Mesenchymal stem cell (in vitro differentiated cells and primary cell): ENCODE data around the gene CA6.

Experiments used
- DNase-seq: peaks from one replicate; pipeline ENCODE4 v3.0.0-alpha.2; 2013
- H2AFZ ChIP-seq: one replicate; pipeline ENCODE4 v1.6.1; 2013; ENCODE audit warnings: low read depth, mild to moderate bottlenecking, control low read depth, inconsistent platforms, low read length, moderate library complexity
- H2AK5ac ChIP-seq: 2 replicates; pipeline ENCODE4 v1.6.1; 2013; ENCODE audit warnings: low read length, moderate library complexity, mild to moderate bottlenecking, inconsistent platforms; ENCODE audit not compliant: severe bottlenecking
- H2BK120ac ChIP-seq: one replicate; pipeline ENCODE4 v1.6.1; 2013; ENCODE audit warnings: low read depth, mild to moderate bottlenecking, inconsistent platforms, low read length, moderate library complexity
- H2BK12ac ChIP-seq, 2 experiments: one replicate each; pipeline ENCODE4 v1.6.1; 2013; ENCODE audit warnings: inconsistent platforms in 2 of 2, low read length in 2 of 2, mild to moderate bottlenecking in 2 of 2, moderate library complexity in 2 of 2, control low read depth in 1 of 2
- H2BK15ac ChIP-seq: one replicate; pipeline ENCODE4 v1.6.1; 2013; ENCODE audit warnings: mild to moderate bottlenecking, low read depth, inconsistent platforms; ENCODE audit not compliant: poor library complexity, severe bottlenecking
- H2BK5ac ChIP-seq: 2 replicates; pipeline ENCODE4 v1.6.1; 2013; ENCODE audit warnings: low read depth, mild to moderate bottlenecking, low read length, control low read depth, inconsistent platforms; ENCODE audit not compliant: poor library complexity, severe bottlenecking
- H3K14ac ChIP-seq, 2 experiments: one replicate each; pipeline ENCODE4 v1.6.1; 2013; ENCODE audit warnings: inconsistent platforms in 2 of 2, low read length in 2 of 2, control low read depth in 1 of 2, mild to moderate bottlenecking in 1 of 2, moderate library complexity in 1 of 2
- H3K18ac ChIP-seq, 2 experiments: one replicate each; pipeline ENCODE4 v1.6.1; 2013; ENCODE audit warnings: inconsistent platforms in 2 of 2, low read length in 2 of 2, control low read depth in 1 of 2, low read depth in 1 of 2, mild to moderate bottlenecking in 1 of 2
- H3K23ac ChIP-seq, 2 experiments: one replicate each; pipeline ENCODE4 v1.6.1; 2013; ENCODE audit warnings: inconsistent platforms in 2 of 2, low read length in 2 of 2, mild to moderate bottlenecking in 2 of 2, moderate library complexity in 2 of 2, control low read depth in 1 of 2
- H3K27ac ChIP-seq: 2 replicates; pipeline ENCODE4 v1.5.1; 2013; ENCODE audit warnings: mild to moderate bottlenecking, moderate library complexity, low read length, control low read depth, inconsistent platforms; ENCODE audit not compliant: poor library complexity, severe bottlenecking
- H3K27me3 ChIP-seq, 2 experiments: 2 replicates each; pipeline versions ENCODE4 v1.6.1 to v1.7.0; 2013; ENCODE audit warnings: low read length in 2 of 2, mild to moderate bottlenecking in 2 of 2, moderate library complexity in 2 of 2, control low read depth in 1 of 2, inconsistent platforms in 1 of 2; ENCODE audit not compliant: control insufficient read depth in 1 of 2, insufficient read depth in 1 of 2
- H3K36me3 ChIP-seq, 2 experiments: 2 replicates each; pipeline versions ENCODE4 v1.6.1 to v1.7.0; 2013; ENCODE audit warnings: low read length in 2 of 2, control low read depth in 1 of 2, inconsistent platforms in 1 of 2, low read depth in 1 of 2, mild to moderate bottlenecking in 1 of 2; ENCODE audit not compliant: insufficient read depth in 2 of 2, control insufficient read depth in 1 of 2
- H3K4ac ChIP-seq, 2 experiments: one replicate each; pipeline ENCODE4 v1.6.1; 2013; ENCODE audit warnings: inconsistent platforms in 2 of 2, low read length in 2 of 2, mild to moderate bottlenecking in 2 of 2, moderate library complexity in 2 of 2, control low read depth in 1 of 2, low read depth in 1 of 2
- H3K4me1 ChIP-seq: 2 replicates; pipeline ENCODE4 v1.6.1; 2013; ENCODE audit warnings: low read depth, low read length, control low read depth; ENCODE audit not compliant: control insufficient read depth, insufficient read depth
- H3K4me2 ChIP-seq: 2 replicates; pipeline ENCODE4 v1.6.1; 2013; ENCODE audit warnings: low read length, mild to moderate bottlenecking, inconsistent platforms; ENCODE audit not compliant: poor library complexity, severe bottlenecking
- H3K4me3 ChIP-seq, 2 experiments: 2 replicates each; pipeline versions ENCODE4 v1.5.1 to v1.7.0; 2013; ENCODE audit warnings: low read length in 2 of 2, mild to moderate bottlenecking in 2 of 2, control low read depth in 1 of 2, low read depth in 1 of 2; ENCODE audit not compliant: insufficient read depth in 1 of 2
- H3K79me1 ChIP-seq: replicated peaks from 2 replicates; pipeline ENCODE4 v1.6.1; 2013; ENCODE audit warnings: mild to moderate bottlenecking, control low read depth, low read length, inconsistent platforms; ENCODE audit not compliant: poor library complexity, severe bottlenecking
- H3K9ac ChIP-seq: 2 replicates; pipeline ENCODE4 v1.7.0; 2013; ENCODE audit warnings: mild to moderate bottlenecking, low read length, moderate library complexity
- H3K9me3 ChIP-seq: 2 replicates; pipeline ENCODE4 v1.7.0; 2013; ENCODE audit warnings: mild to moderate bottlenecking, low read length; ENCODE audit not compliant: control insufficient read depth
- H4K8ac ChIP-seq: one replicate; pipeline ENCODE4 v1.6.1; 2013; ENCODE audit warnings: inconsistent platforms, mild to moderate bottlenecking, low read length, moderate library complexity
- H4K91ac ChIP-seq: one replicate; pipeline ENCODE4 v1.6.1; 2013; ENCODE audit warnings: mild to moderate bottlenecking, low read length, inconsistent platforms
- WGBS: methylation state at CpG from one replicate; pipeline ENCODE4 v1.1.7; 2013; ENCODE audit warnings: mixed read lengths; 5-methylcytosine and 5-hydroxymethylcytosine counted together

CA6 gene

GRCh38 chr1:9009438-9010370 lies 64.0 kb downstream of the CA6 start:
- Histone ChIP-seq H3K4ac (no peak overlapping the region), H3K4me1 (peaks cover 6% of the 10 kb centered on the region), H2AFZ (no peak overlapping the region), H2BK15ac (no peak overlapping the region), H3K4me2 (no peak overlapping the region), H4K91ac (no peak overlapping the region), H3K23ac (no peak overlapping the region), H3K4me3 (no peak overlapping the region), H2BK120ac (no peak overlapping the region), H3K9me3 (no peaks in the 10 kb centered on the region), H3K14ac (no peak overlapping the region), H3K36me3 (no peaks in the 10 kb centered on the region), H3K27ac (no peak overlapping the region), H2BK5ac (no peak overlapping the region), H3K79me1 (no peaks in the 10 kb centered on the region), H3K27me3 (no peaks in the 10 kb centered on the region), H4K8ac (no peak overlapping the region), H2AK5ac (no peak overlapping the region), H3K9ac (no peak overlapping the region), H3K18ac (no peak overlapping the region), H2BK12ac (no peak overlapping the region)
- WGBS: 57% methylated on average over 17 of the region's 21 CpGs
- DNase-seq: peak; percentile 49

- WGBS: 88% methylated on average over 8 of the region's 8 CpGs
- Histone ChIP-seq H3K4me2 (no peak overlapping the region), H3K14ac (no peak overlapping the region), H4K91ac (no peak overlapping the region), H3K4me1 (peaks cover 3% of the 10 kb centered on the region), H3K23ac (no peak overlapping the region), H3K27me3 (peaks cover 0 to under 1% of the 10 kb centered on the region in 2 experiments), H3K4ac (no peak overlapping the region), H3K9me3 (no peaks in the 10 kb centered on the region), H3K9ac (no peak overlapping the region), H3K18ac (no peak overlapping the region), H3K79me1 (no peaks in the 10 kb centered on the region), H2BK12ac (no peak overlapping the region), H2BK5ac (no peak overlapping the region), H3K36me3 (peaks cover 0 to 2% of the 10 kb centered on the region in 2 experiments), H2BK120ac (no peak overlapping the region), H2BK15ac (no peak overlapping the region), H2AFZ (no peak overlapping the region), H3K27ac (no peak overlapping the region), H2AK5ac (no peak overlapping the region), H4K8ac (no peak overlapping the region), H3K4me3 (no peak overlapping the region)
- DNase-seq: no peak
These were observed 65.2 kb downstream of the CA6 start for GRCh38 chr1:9010781-9011323.

- Histone ChIP-seq H3K27ac (no peak overlapping the region), H2BK120ac (no peak overlapping the region), H2AFZ (no peak overlapping the region), H3K36me3 (peaks cover 0 to 2% of the 10 kb centered on the region in 2 experiments), H3K4me1 (peaks cover 3% of the 10 kb centered on the region), H3K9ac (no peak overlapping the region), H3K4me2 (no peak overlapping the region), H4K91ac (no peak overlapping the region), H2AK5ac (no peak overlapping the region), H3K4ac (no peak overlapping the region), H3K4me3 (no peak overlapping the region), H2BK15ac (no peak overlapping the region), H3K9me3 (no peaks in the 10 kb centered on the region), H3K23ac (no peak overlapping the region), H3K14ac (no peak overlapping the region), H4K8ac (no peak overlapping the region), H2BK5ac (no peak overlapping the region), H2BK12ac (no peak overlapping the region), H3K79me1 (no peaks in the 10 kb centered on the region), H3K27me3 (peaks cover 0 to 3% of the 10 kb centered on the region in 2 experiments), H3K18ac (no peak overlapping the region)
- no peak for DNase-seq
- 89% methylated on average over 8 of the region's 8 CpGs for WGBS
These were observed 68.2 kb downstream of the CA6 start for GRCh38 chr1:9013819-9014218.
